ENCODE measurements around the gene KCNK4. TPM values are rescaled to one million over a fixed set of nuclear protein-coding genes. Genes with fewer than 3 reads are reported as not detected.
A peak's percentile ranks its signal among the peaks of the same experiment; 100 is the strongest.

The KCNK4 gene
- total and polyA plus RNA-seq, 2 of the 13 experiments (the other 11 are each of a cell fraction or from before 2014, with no cell fraction given): not detected

GRCh38 chr11:64241491-64242374 lies 49.4 kb upstream of the KCNK4 start:
- POLR2A ChIA-PET: interaction anchor here (0.5 to 8.3 kb wide), 20 partner anchors 8 to 90 kb away, joined by 3 to 113 read pairs (median 6); partner anchors contain the start of genes BAD, DNAJC4, ESRRA and MACROD1
- Histone ChIP-seq H3K27ac (ENCODE audit: extremely low read length, insufficient read depth, low read length) (peak overlapping the region; percentile 91), H3K27me3 (ENCODE audit: control insufficient read depth in 1 of 2, insufficient read depth in 2 of 2, low read length in 2 of 2) (no peaks in the 10 kb centered on the region; a peak in 1 of 5 replicates), H3K4me2 (ENCODE audit: low read depth, low read length) (peak overlapping the region; percentile 95), H2AFZ (ENCODE audit: low read length) (no peak overlapping the region), H4K20me1 (ENCODE audit: insufficient read depth, low read length) (no peaks in the 10 kb centered on the region), H3K79me2 (ENCODE audit: insufficient read depth, low read length) (peaks cover 26% of the 10 kb centered on the region), H3K9ac (ENCODE audit: insufficient read depth, low read depth, low read length) (peak overlapping the region; percentile 86), H3K4me3 (replicated peaks in 1 of 3; ENCODE audit: insufficient read depth in 1 of 3, low read depth in 2 of 3, low read length in 3 of 3) (peak overlapping the region; percentile 84 to 93 (median 88)), H3K36me3 (replicated peaks in 1 of 2; ENCODE audit: control insufficient read depth in 1 of 2, insufficient read depth in 2 of 2, low read length in 2 of 2) (peaks cover 0 to 11% of the 10 kb centered on the region in 2 experiments; a peak in 3 of 5 replicates), H3K4me1 (ENCODE audit: insufficient read depth, low read length) (peaks cover 57% of the 10 kb centered on the region), H3K9me3 (ENCODE audit: low read length) (no peaks in the 10 kb centered on the region)
- intact Hi-C loops (cut with micrococcal nuclease; ENCODE audit: unreplicated experiment): loop anchor here (5.0 kb wide), 1 partner anchor 54 kb away; the partner anchor contains the start of gene STIP1
- BruUV-seq (replicated peaks): TSS peak; percentile 62
- CTCF ChIA-PET (ENCODE audit: low intra/inter-chr PET ratio, low total read pairs): no interaction called here
- FAIRE-seq: peak; percentile 64
- in situ Hi-C loops (cut with HindIII; ENCODE audit: extremely low pct_ligation_motif_present, low pct_unique_long_range_greater_than_20kb): loop anchor here (5.0 kb wide), 1 partner anchor 61 kb away; the partner anchor contains the start of gene CATSPERZ
- DNase-seq (ENCODE audit: low spot score): peak; percentile 66
- ATAC-seq: peak; percentile 73
- WGBS (ENCODE audit: low lambda C conversion rate): 1% methylated on average over 28 of the region's 63 CpGs
- TF ChIP-seq KDM6A (CRISPR knock-in tag; IDR thresholded peaks at IDR 0.05; ENCODE audit: low read depth) (no peak), ZNF772 (CRISPR knock-in tag; IDR thresholded peaks at IDR 0.05) (0 out of 2 replicates have a peak, but pooled peaks have one; percentile 29), ZNF678 (CRISPR knock-in tag; IDR thresholded peaks at IDR 0.05) (0 out of 2 replicates have a peak, but pooled peaks have one; percentile 0), TFE3 (CRISPR knock-in tag; IDR thresholded peaks at IDR 0.05) (peak; percentile 37; the same call in 1 of the 2 replicates), ZNF740 (CRISPR knock-in tag; IDR thresholded peaks at IDR 0.05) (no peak), HMGA1 (CRISPR knock-in tag; conservative IDR thresholded peaks at IDR 0.05) (no peak), ZMAT3 (CRISPR knock-in tag; conservative IDR thresholded peaks at IDR 0.05) (0 out of 2 replicates have a peak, but pooled peaks have one; percentile 39), BRCA1 (CRISPR knock-in tag; IDR thresholded peaks at IDR 0.05) (no peak), HMG20B (CRISPR knock-in tag; conservative IDR thresholded peaks at IDR 0.05) (no peak), ZNF441 (CRISPR knock-in tag; IDR thresholded peaks at IDR 0.05; ENCODE audit: borderline replicate concordance) (peak; percentile 61; the same call in 1 of the 2 replicates), AKAP8 (CRISPR knock-in tag; IDR thresholded peaks at IDR 0.05) (no peak), THRA (CRISPR knock-in tag; IDR thresholded peaks at IDR 0.05; ENCODE audit: borderline replicate concordance) (0 out of 2 replicates have a peak, but pooled peaks have one; percentile 7), ZNF816 (CRISPR knock-in tag; IDR thresholded peaks at IDR 0.05; ENCODE audit: borderline replicate concordance) (no peak), RERE (CRISPR knock-in tag; IDR thresholded peaks at IDR 0.05; ENCODE audit: low read depth) (no peak)

Measured in HepG2 (cell line).